HEK293T (cell line): ENCODE results near the gene ADNP2.

Source experiments
- ARNT ChIP-seq: fragments of 450-650 bp; IDR thresholded peaks from 2 replicates; pipeline ENCODE4 v1.6.1; 2017; ENCODE audit warnings: mild to moderate bottlenecking
- BHLHE40 ChIP-seq: fragments of 450-650 bp; IDR thresholded peaks from 2 replicates; pipeline ENCODE4 v1.6.1; 2016; ENCODE audit warnings: mild to moderate bottlenecking, moderate library complexity, borderline replicate concordance
- ELF4 ChIP-seq: fragments of 450-650 bp; IDR thresholded peaks from 2 replicates; pipeline ENCODE4 v1.6.1; 2017; ENCODE audit warnings: antibody characterized with exemption
- FOXA1 ChIP-seq: fragments of 450-650 bp; IDR thresholded peaks from 2 replicates; pipeline ENCODE4 v1.6.1; 2016; ENCODE audit warnings: mild to moderate bottlenecking
- FOXM1 ChIP-seq: fragments of 450-650 bp; IDR thresholded peaks from 2 replicates; pipeline ENCODE4 v1.6.1; 2017; ENCODE audit warnings: mild to moderate bottlenecking, borderline replicate concordance
- L3MBTL2 ChIP-seq: fragments of 450-650 bp; conservative IDR thresholded peaks from 2 replicates; pipeline ENCODE4 v1.6.1; 2016; ENCODE audit warnings: mild to moderate bottlenecking
- NFRKB ChIP-seq: fragments of 450-650 bp; IDR thresholded peaks from 2 replicates; pipeline ENCODE4 v1.6.1; 2016; ENCODE audit warnings: mild to moderate bottlenecking, moderate library complexity
- SP1 ChIP-seq: fragments of 450-650 bp; IDR thresholded peaks from 2 replicates; pipeline ENCODE4 v1.6.1; 2017
- SUZ12 ChIP-seq: fragments of 450-650 bp; IDR thresholded peaks from 2 replicates; pipeline ENCODE4 v1.6.1; 2016; ENCODE audit warnings: mild to moderate bottlenecking
- TARDBP ChIP-seq: fragments of 450-650 bp; IDR thresholded peaks from 2 replicates; pipeline ENCODE4 v1.6.1; 2016
- ZNF384 ChIP-seq: fragments of 450-650 bp; IDR thresholded peaks from 2 replicates; pipeline ENCODE4 v1.6.1; 2016

GRCh38 chr18:80157708-80158343 is 48.8 kb downstream of the ADNP2 start:
- TF ChIP-seq FOXM1 (no peak), ZNF384 (no peak), FOXA1 (no peak), L3MBTL2 (no peak), ARNT (no peak), NFRKB (no peak), ELF4 (no peak), SUZ12 (no peak), SP1 (no peak), TARDBP (no peak), BHLHE40 (no peak)
